ENCODE data around the gene RNF150. TPM values are rescaled to one million over a fixed set of nuclear protein-coding genes. Genes with fewer than 3 reads are reported as not detected.
A peak's percentile ranks its signal among the peaks of the same experiment; 100 is the strongest.

RNF150 gene
- total RNA-seq, 2 donors from 2014 or later, result 11.7 to 12.3 TPM

- H3K27me3 ChIP-seq (replicated peaks; ENCODE audit: insufficient read depth), result no peaks in the 10 kb centered on the region
- no peaks in the 10 kb centered on the region for H3K36me3 ChIP-seq
- WGBS, result 87% methylated on average over 2 of the region's 2 CpGs
Observed at GRCh38 chr4:140863197-140863596, 270.1 kb downstream of the RNF150 start.

GRCh38 chr4:140862177-140862442, 271.2 kb downstream of the RNF150 start:
- intact Hi-C loops (cut with DNase I), result loop anchor here (10.0 kb wide), 1 partner anchor 363 kb away; the partner anchor contains the start of gene ZNF330

More at GRCh38 chr4:140863197-140863596, 270.1 kb downstream of the RNF150 start:
- no peak overlapping the region for H3K4me3 ChIP-seq
- H3K27ac ChIP-seq, result no peak overlapping the region
- intact Hi-C loops (cut with DNase I), result loop anchor here (10.0 kb wide), 1 partner anchor 362 kb away; the partner anchor contains the start of gene ZNF330
- TF ChIP-seq POLR2A (IDR thresholded peaks at IDR 0.05), result no peak
- no peak for TF ChIP-seq POLR2AphosphoS5 (IDR thresholded peaks at IDR 0.05)
- no peak for DNase-seq (ENCODE audit: low spot score)
- no peaks in the 10 kb centered on the region for H3K4me1 ChIP-seq (replicated peaks)
- no peaks in the 10 kb centered on the region for H3K9me3 ChIP-seq

GRCh38 chr4:140861359-140862176, 271.7 kb downstream of the RNF150 start:
- intact Hi-C loops (cut with DNase I), result loop anchor here (1.0 to 10.0 kb wide), 2 partner anchors 273 to 363 kb away; partner anchors contain the start of gene ZNF330
- peak; percentile 81 for DNase-seq (ENCODE audit: low spot score)
- WGBS, result 40% methylated on average over 7 of the region's 7 CpGs
- no peaks in the 10 kb centered on the region for H3K36me3 ChIP-seq
- H3K9me3 ChIP-seq, result no peaks in the 10 kb centered on the region
- no peaks in the 10 kb centered on the region for H3K27me3 ChIP-seq (replicated peaks; ENCODE audit: insufficient read depth)
- H3K4me1 ChIP-seq (replicated peaks), result no peaks in the 10 kb centered on the region
- H3K4me3 ChIP-seq, result no peak overlapping the region
- H3K27ac ChIP-seq, result no peak overlapping the region
- peak; percentile 58 for TF ChIP-seq POLR2AphosphoS5 (IDR thresholded peaks at IDR 0.05)
- TF ChIP-seq POLR2A (IDR thresholded peaks at IDR 0.05), result no peak
- peak; percentile 44 to 88 (median 82) for TF ChIP-seq CTCF (IDR thresholded peaks at IDR 0.05)

More at GRCh38 chr4:140862177-140862442, 271.2 kb downstream of the RNF150 start:
- Histone ChIP-seq H3K36me3 (no peaks in the 10 kb centered on the region), H3K27me3 (replicated peaks; ENCODE audit: insufficient read depth) (no peaks in the 10 kb centered on the region), H3K4me1 (replicated peaks) (no peaks in the 10 kb centered on the region), H3K4me3 (no peak overlapping the region), H3K9me3 (no peaks in the 10 kb centered on the region), H3K27ac (no peak overlapping the region)
- TF ChIP-seq CTCF (IDR thresholded peaks at IDR 0.05) (no peak), POLR2A (IDR thresholded peaks at IDR 0.05) (no peak), POLR2AphosphoS5 (IDR thresholded peaks at IDR 0.05) (no peak)
- WGBS, result 58% methylated on average over 4 of the region's 4 CpGs
- no peak for DNase-seq (ENCODE audit: low spot score)

- TF ChIP-seq POLR2A (IDR thresholded peaks at IDR 0.05) (no peak), CTCF (IDR thresholded peaks at IDR 0.05) (no peak), POLR2AphosphoS5 (IDR thresholded peaks at IDR 0.05) (no peak)
- H3K27ac ChIP-seq, result no peak overlapping the region
- H3K4me1 ChIP-seq (replicated peaks), result no peaks in the 10 kb centered on the region
- WGBS, result 41% methylated on average over 3 of the region's 3 CpGs
- H3K36me3 ChIP-seq, result no peaks in the 10 kb centered on the region
- H3K9me3 ChIP-seq, result no peaks in the 10 kb centered on the region
- H3K27me3 ChIP-seq (replicated peaks; ENCODE audit: insufficient read depth), result no peaks in the 10 kb centered on the region
- H3K4me3 ChIP-seq, result no peak overlapping the region
- intact Hi-C loops (cut with DNase I), result no loop called here
- no peak for DNase-seq (ENCODE audit: low spot score)
Observed at GRCh38 chr4:140858897-140859296, 274.4 kb downstream of the RNF150 start.

GRCh38 chr4:140857111-140857510, 276.2 kb downstream of the RNF150 start:
- H3K27me3 ChIP-seq (replicated peaks; ENCODE audit: insufficient read depth), result no peaks in the 10 kb centered on the region
- H3K4me1 ChIP-seq (replicated peaks), result no peaks in the 10 kb centered on the region
- DNase-seq (ENCODE audit: low spot score), result no peak
- H3K27ac ChIP-seq, result no peak overlapping the region
- H3K4me3 ChIP-seq, result no peak overlapping the region
- 60% methylated on average over 2 of the region's 2 CpGs for WGBS
- TF ChIP-seq CTCF (IDR thresholded peaks at IDR 0.05) (no peak), POLR2AphosphoS5 (IDR thresholded peaks at IDR 0.05) (no peak), POLR2A (IDR thresholded peaks at IDR 0.05) (no peak)
- intact Hi-C loops (cut with DNase I), result no loop called here
- H3K9me3 ChIP-seq, result no peaks in the 10 kb centered on the region
- no peaks in the 10 kb centered on the region for H3K36me3 ChIP-seq
